ENCODE measurements around the gene CCDC187.

CCDC187 gene

GRCh38 chr9:136279471-136279870 is 24.4 kb downstream of the CCDC187 start:
- no peak for DNase-seq (ENCODE audit: low spot score)
- no peak for TF ChIP-seq CTCF (conservative IDR thresholded peaks at IDR 0.05; ENCODE audit: low read depth)
- ChIA-PET POLR2A (ENCODE audit: low non-redundant PET) (no interaction called here), CTCF (no interaction called here)
- H3K27ac ChIP-seq = no peak overlapping the region

- no peak for DNase-seq (ENCODE audit: low spot score)
- no peak for TF ChIP-seq CTCF (conservative IDR thresholded peaks at IDR 0.05; ENCODE audit: low read depth)
- CTCF ChIA-PET = no interaction called here
- POLR2A ChIA-PET (ENCODE audit: low non-redundant PET) = no interaction called here
- H3K27ac ChIP-seq = no peak overlapping the region
These were observed 25.0 kb downstream of the CCDC187 start for GRCh38 chr9:136278894-136279293.

GRCh38 chr9:136278221-136278620 is 25.7 kb downstream of the CCDC187 start:
- ChIA-PET CTCF (interaction anchor here (0.7 kb wide), 1 partner anchor 50 kb away, joined by 4 read pairs; no protein-coding TSS in a partner anchor), POLR2A (ENCODE audit: low non-redundant PET) (no interaction called here)
- no peak for TF ChIP-seq CTCF (conservative IDR thresholded peaks at IDR 0.05; ENCODE audit: low read depth)

GRCh38 chr9:136277746-136278145 is 26.1 kb downstream of the CCDC187 start:
- CTCF ChIA-PET = interaction anchor here (0.7 kb wide), 2 partner anchors 15 to 126 kb away, joined by 3 read pairs; no protein-coding TSS in a partner anchor

More at GRCh38 chr9:136278221-136278620, 25.7 kb downstream of the CCDC187 start:
- H3K27ac ChIP-seq = no peak overlapping the region
- no peak for DNase-seq (ENCODE audit: low spot score)

GRCh38 chr9:136276716-136277115 is 27.2 kb downstream of the CCDC187 start:
- CTCF ChIA-PET = interaction anchor here (0.7 kb wide), 2 partner anchors 116 to 125 kb away, joined by 3 to 5 read pairs; no protein-coding TSS in a partner anchor
- no peak for DNase-seq (ENCODE audit: low spot score)
- POLR2A ChIA-PET (ENCODE audit: low non-redundant PET) = no interaction called here
- no peak overlapping the region for H3K27ac ChIP-seq
- no peak for TF ChIP-seq CTCF (conservative IDR thresholded peaks at IDR 0.05; ENCODE audit: low read depth)

More at GRCh38 chr9:136277746-136278145, 26.1 kb downstream of the CCDC187 start:
- no peak for TF ChIP-seq CTCF (conservative IDR thresholded peaks at IDR 0.05; ENCODE audit: low read depth)
- no peak overlapping the region for H3K27ac ChIP-seq
- no peak for DNase-seq (ENCODE audit: low spot score)
- POLR2A ChIA-PET (ENCODE audit: low non-redundant PET) = no interaction called here

GRCh38 chr9:136275655-136276429 is 28.1 kb downstream of the CCDC187 start:
- ChIA-PET POLR2A (ENCODE audit: low non-redundant PET) (no interaction called here), CTCF (interaction anchor here (0.6 to 1.5 kb wide), 5 partner anchors 8 to 416 kb away, joined by 3 to 5 read pairs (median 3); no protein-coding TSS in a partner anchor)
- no peak for TF ChIP-seq CTCF (conservative IDR thresholded peaks at IDR 0.05; ENCODE audit: low read depth)
- H3K27ac ChIP-seq = no peak overlapping the region
- no peak for DNase-seq (ENCODE audit: low spot score)
